GM13977 (cell line): ENCODE data around the gene HOXB3.
"Not testable (repeated sequence)": the region's sequence is repeated elsewhere in the genome, so short reads cannot be mapped to it uniquely, and the experiment has no call there.

ENCODE experiments used
- DNase-seq: peaks from one replicate; pipeline ENCODE4 v3.0.0; 2012; ENCODE audit warnings: low spot score
- in situ Hi-C: fragments of 300-500 bp; cut with MboI; formaldehyde crosslinking; loops from one replicate; pipeline ENCODE4 v1.12.0; 2022; ENCODE audit warnings: low sequenced_read_pairs, low pct_unique_long_range_greater_than_20kb, mixed read lengths, inconsistent platforms; ENCODE audit not compliant: unreplicated experiment
- TF ChIP-seq, protein P1 (sequence below): IDR thresholded peaks from 2 replicates; pipeline ENCODE4 v1.5.1; 2012; ENCODE audit warnings: mild to moderate bottlenecking, control low read depth; ENCODE audit not compliant: insufficient read depth; ENCODE audit errors: extremely low read depth, missing control alignments

HOXB3 gene

DNA sequence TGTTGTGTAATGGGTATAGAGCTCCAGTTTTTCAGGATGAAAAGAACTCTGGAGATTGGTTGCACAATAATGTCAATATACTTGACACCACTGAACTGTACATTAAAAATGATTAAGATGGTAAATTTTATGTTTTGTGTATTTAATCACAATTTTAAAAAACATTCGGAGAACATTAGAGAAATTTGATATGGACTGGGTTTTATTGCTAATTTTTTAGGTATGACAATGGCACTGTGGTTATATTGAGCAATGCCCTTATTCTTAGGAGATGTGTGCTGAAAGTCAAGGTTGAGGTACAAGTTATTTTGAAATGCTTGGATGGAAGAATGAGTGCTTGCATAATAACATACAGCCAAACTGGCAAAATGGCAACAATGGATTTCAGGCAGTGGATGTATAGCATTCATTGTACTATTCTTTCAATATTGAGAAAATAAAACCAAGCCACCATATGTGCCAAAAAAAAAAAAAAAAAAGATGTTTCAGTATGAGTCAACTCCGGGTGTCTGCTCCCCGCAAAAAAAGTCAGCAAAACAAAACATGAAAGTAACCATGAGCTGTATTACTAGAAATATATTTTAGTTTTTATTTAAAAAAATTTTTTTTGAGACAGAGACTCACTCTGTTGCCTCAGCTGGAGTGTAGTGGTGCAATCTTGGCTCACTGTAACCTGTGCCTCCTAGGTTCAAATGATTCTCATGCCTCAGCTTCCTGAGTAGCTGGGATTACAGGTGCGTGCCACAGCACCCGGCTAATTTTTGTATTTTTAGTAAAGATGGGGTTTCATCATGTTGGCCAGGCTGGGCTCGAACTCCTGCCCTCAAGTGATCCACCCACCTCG is 79.1 kb downstream of the HOXB3 start:
- in situ Hi-C loops: no loop called here
- TF ChIP-seq, protein P1, sequence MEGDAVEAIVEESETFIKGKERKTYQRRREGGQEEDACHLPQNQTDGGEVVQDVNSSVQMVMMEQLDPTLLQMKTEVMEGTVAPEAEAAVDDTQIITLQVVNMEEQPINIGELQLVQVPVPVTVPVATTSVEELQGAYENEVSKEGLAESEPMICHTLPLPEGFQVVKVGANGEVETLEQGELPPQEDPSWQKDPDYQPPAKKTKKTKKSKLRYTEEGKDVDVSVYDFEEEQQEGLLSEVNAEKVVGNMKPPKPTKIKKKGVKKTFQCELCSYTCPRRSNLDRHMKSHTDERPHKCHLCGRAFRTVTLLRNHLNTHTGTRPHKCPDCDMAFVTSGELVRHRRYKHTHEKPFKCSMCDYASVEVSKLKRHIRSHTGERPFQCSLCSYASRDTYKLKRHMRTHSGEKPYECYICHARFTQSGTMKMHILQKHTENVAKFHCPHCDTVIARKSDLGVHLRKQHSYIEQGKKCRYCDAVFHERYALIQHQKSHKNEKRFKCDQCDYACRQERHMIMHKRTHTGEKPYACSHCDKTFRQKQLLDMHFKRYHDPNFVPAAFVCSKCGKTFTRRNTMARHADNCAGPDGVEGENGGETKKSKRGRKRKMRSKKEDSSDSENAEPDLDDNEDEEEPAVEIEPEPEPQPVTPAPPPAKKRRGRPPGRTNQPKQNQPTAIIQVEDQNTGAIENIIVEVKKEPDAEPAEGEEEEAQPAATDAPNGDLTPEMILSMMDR: no peak
- DNase-seq: no peak

DNA sequence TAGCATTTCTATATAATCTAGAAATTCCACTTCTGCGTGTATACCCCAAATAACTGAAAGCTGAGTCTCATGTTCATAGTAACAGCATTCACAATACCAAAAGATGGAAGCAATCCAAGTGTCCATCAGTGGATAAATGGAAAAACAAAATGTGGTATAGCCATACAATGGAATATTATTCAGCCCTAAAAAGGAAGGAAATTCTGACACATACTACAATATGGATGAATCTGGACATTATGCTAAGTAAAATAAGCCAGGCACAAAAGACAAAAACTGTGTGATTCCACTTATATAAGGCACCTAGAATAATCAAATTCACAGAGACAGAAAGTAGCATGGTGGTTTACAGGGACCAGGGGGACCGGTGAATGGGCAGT is 79.7 kb downstream of the HOXB3 start:
- no peak for DNase-seq
- in situ Hi-C loops: no loop called here
- TF ChIP-seq, protein P1: no peak

DNA sequence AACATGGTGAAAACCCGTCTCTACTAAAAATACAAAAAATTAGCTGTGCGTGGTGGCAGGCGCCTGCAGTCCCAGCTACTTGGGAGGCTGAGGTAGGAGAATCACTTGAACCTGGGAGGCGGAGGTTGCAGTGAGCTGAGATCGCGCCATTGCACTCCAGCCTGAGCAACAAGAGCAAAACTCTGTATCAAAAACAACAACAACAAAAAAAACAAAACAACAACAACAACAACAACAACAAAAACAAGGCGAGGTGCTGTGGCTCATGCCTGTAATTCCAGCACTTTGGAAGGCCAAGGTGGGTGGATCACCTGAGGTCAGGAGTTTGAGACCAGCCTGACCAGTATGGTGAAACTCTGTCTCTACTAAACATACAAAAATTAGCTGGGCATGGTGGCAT is 80.3 kb downstream of the HOXB3 start:
- in situ Hi-C loops: not testable (repeated sequence)

DNA sequence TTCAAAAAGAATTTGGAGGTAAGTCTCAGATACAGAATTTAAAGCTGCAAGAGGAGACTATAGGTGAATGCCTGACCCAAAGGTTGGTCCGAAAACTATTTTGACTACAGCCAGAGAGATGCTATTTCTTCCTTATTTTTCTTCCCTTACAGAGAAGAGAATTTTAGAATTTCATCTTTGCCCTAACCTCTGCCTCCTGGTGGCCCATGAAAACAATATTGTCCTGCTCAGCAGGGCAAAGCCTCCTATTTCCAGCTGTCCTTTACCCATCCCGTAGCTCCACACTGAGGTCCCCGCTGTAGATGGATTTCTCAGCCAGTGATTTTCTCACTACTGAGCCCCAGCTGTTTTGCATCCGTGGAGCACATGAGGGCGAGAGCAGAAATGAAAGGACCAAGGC is 83.8 kb downstream of the HOXB3 start:
- TF ChIP-seq, protein P1: no peak
- in situ Hi-C loops: no loop called here

More for the DNA sequence above, 80.3 kb downstream of the HOXB3 start:
- DNase-seq: not testable (repeated sequence)

DNA sequence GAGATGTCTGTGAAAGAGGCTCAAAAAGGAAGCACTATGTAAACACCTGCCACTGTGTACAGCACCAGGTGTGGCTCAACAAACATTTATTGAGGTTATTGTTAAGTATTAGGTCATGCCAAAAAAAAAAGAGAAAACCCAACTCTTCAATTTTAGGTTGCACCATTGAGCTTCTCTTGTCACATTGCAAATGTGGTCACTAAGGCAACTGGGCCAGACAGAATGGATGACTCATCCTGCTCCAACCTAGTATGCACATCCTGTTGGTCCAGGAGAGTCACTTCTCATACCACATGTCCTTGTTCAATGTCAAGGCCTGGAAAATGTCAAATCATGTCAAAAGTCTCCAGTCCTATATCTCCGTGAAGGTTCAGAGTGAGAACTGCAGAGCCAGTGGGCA is 84.3 kb downstream of the HOXB3 start:
- in situ Hi-C loops: no loop called here
- peak; percentile 67 for DNase-seq
- TF ChIP-seq, protein P1: no peak

More for the DNA sequence above, 83.8 kb downstream of the HOXB3 start:
- no peak for DNase-seq

DNA sequence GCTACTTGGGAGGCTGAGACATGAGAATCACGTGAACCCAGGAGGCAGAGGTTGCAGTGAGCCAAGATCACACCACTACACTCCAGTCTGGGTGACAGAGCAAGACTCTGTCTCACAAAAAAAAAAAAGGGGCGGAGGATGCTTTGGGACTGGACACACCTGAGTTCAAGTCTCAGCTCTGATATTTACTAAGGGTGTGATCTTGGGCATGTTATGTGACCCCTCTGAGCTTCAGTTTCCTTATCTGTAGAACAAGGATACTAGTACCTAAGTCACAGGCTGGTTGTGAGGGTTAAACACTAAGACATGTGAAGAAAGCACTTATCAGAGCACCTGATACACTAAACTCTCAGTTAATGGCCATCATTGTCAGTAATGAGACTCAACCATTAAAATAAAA is 85.1 kb downstream of the HOXB3 start:
- TF ChIP-seq, protein P1: no peak
- in situ Hi-C loops: no loop called here

DNA sequence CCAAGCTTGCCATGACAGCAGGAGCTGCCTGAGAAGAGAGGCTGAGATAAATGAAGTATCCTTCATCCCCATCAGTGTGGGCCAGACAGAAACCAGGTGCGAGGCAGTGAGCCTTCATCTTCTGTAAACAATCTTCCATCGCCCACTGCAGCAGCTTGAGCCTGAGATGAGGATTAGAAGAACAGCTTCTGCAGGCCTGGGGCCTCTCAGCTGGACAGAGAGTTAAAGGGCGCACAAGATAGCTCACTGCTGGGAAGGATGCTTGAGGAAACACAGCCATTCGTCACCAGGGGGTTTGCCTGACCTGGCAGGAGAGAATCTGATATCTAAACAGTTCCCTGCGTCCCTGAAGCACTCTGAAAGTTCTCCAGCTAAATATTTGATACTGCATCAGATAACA is 86.3 kb downstream of the HOXB3 start:
- DNase-seq: no peak

More for the DNA sequence above, 85.1 kb downstream of the HOXB3 start:
- no peak for DNase-seq

More for the DNA sequence above, 86.3 kb downstream of the HOXB3 start:
- in situ Hi-C loops: no loop called here
- TF ChIP-seq, protein P1: no peak
